ENCODE measurements around the gene DNAJC6.
"Not testable (repeated sequence)": the region's sequence is repeated elsewhere in the genome, so short reads cannot be mapped to it uniquely, and the experiment has no call there.

DNAJC6 gene

GRCh38 chr1:65309304-65310077 is at the start of gene DNAJC6:
TSS of gene DNAJC6 (plus strand) at chr1:65309543. CDS start at chr1:65309746, 203 bp downstream.
- DNase-seq, result peak; percentile 87

GRCh38 chr1:65259816-65260215 is 49.5 kb upstream of the DNAJC6 start:
- DNase-seq, result no peak

DNA sequence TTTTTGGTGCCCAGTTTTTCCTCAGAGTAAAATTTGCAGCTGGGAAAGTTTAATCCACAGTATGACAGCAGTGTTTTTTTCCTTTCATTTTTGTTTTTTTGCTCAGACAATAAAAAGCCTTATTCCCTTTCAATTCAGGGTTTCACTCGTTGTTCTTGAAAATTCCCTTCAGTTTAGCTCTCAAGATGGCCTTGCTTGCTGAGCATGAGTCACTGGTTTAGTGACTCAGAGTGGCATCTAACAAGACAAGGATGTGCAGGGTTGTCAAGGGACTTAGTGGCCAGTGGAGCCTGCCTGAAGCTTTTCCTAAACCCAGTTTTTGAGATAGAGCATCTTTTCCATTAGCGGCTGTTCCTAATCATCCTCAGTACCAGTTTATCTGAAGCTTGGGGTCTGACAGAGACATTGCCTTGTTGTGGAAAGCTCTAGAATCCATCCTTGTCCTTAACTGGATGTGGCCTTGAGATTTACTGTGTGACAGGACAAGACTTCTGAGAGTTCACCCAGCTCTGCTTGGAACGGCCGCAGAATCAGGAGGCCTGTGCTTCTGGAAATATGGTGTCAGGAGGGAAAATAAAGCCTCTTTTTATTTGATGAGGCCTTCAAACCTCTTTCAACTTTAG is 48.4 kb upstream of the DNAJC6 start:
- DNase-seq, result peak; percentile 56

GRCh38 chr1:65263286-65263685 is 46.1 kb upstream of the DNAJC6 start:
- DNase-seq, result no peak

DNA sequence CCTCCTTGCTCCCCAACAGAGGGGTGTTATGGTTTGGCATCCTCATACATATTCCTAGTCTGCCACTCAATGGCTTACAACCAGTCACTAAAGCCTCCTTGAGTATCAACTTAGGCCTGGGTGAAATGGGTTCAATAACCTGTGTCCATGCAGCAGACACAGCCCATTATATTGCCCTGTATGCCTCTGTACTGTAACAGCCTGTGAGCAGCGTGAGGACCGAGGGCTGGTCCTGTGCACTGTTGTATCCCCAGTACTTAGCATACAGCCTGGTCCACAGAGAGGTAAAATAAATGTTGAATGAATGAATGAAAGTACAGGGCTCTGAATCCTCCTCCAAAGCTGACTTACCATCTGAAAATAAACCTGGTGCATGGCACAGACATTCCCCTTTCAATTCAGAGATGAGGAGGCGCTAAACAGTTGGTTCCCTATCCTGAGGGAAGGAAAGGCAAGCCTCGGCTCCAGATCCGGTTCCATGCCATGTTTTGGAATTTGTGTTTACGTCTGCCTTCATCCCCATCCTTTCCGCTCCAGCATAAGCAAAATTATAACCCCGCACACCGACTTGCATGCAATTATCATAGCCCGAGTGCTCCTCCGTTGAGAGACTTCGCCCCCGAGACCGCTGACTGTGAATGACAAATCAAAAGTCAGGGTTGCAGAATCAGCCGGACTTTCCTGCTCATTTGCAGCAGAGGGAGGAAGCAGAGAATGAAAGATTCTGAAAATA is 45.0 kb upstream of the DNAJC6 start:
- DNase-seq, result peak; percentile 78

GRCh38 chr1:65265296-65265650 is 44.1 kb upstream of the DNAJC6 start:
- no peak for DNase-seq

DNA sequence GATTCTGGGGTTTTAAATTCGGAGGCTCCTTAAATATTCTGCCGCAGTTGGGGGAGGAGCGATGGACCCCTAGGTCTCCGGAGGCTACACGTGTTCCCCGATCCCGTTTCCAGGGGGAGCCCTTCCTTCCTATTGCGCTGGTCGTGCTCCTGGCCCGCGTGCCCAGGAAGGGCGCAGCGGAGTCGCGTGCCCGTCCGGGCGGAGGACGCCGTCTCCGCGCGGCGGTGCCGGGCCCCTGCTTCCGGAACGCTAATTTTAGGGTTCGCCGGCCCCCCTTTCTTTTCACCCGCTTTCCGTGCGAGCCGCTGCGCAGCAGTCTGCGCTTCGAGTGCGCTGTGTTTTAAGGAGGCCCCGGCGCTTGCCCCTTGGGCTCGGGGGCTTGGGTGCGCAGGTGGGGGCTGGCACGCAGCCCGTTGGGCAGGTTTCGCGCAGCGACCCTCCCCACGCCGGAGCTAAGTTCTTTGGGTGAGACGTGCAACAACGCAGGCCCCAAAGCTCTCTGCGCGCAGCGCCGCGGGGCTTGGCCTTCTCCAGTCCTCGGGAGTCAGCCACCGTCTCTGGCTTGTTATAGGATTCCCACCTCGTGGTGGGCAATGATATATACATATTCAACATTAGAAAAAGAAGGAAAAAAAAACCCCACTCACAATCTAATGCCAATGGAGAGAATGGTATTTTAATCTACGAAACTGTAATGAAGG is 43.5 kb upstream of the DNAJC6 start:
- DNase-seq, result peak; percentile 88

DNA sequence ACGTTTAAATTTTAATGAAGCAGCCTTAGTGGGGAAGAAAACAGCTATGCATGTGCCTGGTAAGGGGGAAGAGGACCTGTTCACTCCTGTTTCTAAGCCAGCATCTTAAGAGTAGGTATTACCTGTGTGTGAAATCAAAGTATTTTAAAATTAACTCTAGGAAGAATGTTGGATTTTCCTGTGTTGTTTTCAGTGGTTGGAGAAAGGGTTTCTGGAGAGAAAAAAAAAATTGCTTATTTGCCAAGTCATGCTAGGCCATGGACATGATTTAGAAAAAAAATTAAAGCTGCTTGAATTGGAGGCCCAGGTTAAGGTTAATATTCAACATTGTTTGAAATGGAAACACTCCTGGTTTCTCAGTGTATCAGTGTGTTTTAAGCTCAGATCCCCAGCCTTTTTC is 42.9 kb upstream of the DNAJC6 start:
- no peak for DNase-seq

- no peak for DNase-seq
These were observed 42.1 kb upstream of the DNAJC6 start for GRCh38 chr1:65267271-65267670.

- peak; percentile 48 for DNase-seq
These were observed 41.7 kb upstream of the DNAJC6 start for GRCh38 chr1:65267683-65268082.

- no peak for DNase-seq
These were observed 39.7 kb upstream of the DNAJC6 start for GRCh38 chr1:65269612-65270011.

- no peak for DNase-seq
These were observed 33.0 kb upstream of the DNAJC6 start for GRCh38 chr1:65276197-65276939.

DNA sequence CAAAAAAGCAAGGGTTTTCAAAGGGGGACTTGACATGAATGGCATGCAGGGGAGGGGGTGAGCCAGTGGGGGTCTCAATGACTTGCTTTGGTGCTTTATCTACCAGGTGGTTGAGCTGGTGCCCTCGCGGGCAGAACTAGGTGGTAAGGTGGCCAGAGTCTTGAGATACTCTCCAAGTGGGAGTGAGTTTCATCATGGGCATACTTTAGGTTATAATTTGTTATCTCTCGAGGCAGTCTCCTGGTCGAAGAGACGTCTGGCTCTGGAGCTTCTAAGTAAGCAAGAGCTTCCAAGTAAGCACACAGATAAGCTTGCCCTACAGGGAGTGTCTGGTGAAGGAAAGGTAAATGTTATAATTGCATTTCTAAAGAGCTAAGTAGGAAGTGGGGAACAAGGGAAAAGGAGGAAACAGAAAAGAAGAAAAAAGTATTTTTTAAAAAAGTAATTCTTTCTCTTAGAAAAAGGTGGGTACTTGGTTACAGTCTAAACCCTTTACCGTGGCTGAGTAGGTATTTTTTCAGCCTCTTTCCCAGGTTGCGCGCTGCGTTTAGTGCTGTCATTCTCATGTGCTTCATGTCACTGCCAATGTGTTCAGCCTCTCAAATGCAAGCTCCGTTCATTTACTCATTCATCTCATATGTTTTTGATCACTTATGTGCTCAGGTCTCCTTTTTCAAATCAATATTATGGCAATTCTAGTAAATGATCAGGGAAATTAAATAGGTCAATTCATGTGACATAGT is 31.6 kb upstream of the DNAJC6 start:
- peak; percentile 89 for DNase-seq

- DNase-seq, result no peak
These were observed 30.8 kb upstream of the DNAJC6 start for GRCh38 chr1:65278376-65279069.

DNA sequence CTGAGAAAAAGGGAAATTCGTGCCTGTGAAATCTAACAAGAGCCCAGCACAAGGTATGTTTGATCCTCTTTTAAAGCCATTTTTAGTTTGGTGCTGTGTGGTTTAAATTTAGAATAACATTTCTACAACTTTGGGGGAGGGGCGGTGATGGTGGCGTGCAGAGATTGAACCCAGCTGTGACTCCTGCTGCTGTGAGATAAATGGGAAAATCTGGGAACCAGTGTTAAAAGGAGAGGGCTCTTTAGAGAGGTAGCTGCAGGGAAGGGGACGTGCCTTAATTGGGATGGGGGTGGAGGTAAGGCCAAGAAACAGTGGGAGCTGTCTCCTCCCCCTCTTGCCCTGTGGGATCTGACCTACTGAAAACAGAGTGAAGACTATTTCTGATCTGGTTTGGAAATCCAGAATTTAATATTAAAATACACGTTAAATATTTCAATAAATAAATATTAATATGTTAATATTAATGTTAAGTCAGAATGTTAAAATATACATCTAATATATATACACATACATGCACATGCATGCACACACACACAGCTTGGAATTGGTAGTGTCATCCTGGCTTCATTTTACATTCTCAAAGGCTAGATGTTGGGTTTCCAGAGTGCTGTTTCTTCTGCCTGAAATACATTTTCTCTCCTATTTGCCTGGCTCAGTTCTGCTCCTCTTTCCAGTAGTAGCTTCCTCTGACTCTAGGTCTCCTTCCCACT is 30.1 kb upstream of the DNAJC6 start:
- no peak for DNase-seq

DNA sequence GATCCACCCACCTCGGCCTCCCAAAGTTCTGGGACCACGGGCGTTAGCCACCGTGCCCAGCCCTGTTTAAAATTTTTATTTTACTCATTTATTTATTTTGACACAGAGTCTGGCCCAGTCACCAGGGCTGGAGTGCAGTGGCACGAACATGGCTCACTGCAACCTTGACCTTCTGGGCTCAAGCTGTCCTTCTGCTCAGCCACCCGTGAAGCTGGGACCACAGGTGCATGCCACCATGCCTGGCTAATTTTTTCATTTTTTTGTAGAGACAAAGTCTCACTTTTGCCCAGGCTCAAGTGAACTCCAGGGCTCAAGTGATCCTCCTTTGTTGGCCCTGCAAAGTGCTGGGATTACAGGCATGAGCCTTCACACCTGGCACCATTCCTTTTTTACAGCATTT is 27.5 kb upstream of the DNAJC6 start:
- no peak for DNase-seq

DNA sequence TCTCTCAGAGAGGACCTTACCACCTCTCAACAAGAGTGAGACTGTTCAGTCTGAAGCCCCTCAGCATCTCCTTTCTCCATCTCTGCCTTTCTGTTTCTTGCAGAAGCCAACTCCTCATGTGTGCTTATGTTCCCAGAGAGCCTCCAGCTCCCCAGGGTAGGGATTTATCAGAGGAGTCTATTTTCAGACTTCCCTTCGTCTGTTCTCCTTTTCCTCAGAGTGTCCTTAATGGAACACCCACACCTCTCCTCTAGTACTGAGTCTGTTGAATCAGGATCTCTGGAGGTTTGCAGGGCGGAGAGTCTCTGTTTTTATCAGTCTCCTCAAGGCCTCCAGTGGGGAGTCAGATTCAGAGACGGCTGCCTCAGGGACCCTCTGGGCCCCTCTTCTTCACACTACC is 25.1 kb upstream of the DNAJC6 start:
- no peak for DNase-seq

DNA sequence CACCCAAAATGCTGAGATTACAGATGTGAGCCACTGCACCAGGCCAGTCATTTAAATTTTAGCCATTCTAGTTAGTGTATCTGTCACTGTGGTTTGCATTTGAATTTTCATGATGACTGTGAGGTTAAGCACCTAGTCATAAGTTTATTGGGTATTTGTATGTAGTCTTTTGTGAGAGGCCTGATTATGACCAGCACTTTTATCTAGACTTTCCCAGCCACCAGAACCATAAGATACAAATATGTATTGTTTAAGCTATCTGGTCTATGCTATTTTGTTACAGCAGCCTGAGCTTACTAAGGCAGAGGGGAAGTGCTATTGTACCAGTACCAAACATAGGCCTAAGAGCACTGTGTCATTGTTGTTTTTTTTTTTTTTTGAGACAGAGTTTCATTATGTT is 19.9 kb upstream of the DNAJC6 start:
- peak; percentile 71 for DNase-seq

DNA sequence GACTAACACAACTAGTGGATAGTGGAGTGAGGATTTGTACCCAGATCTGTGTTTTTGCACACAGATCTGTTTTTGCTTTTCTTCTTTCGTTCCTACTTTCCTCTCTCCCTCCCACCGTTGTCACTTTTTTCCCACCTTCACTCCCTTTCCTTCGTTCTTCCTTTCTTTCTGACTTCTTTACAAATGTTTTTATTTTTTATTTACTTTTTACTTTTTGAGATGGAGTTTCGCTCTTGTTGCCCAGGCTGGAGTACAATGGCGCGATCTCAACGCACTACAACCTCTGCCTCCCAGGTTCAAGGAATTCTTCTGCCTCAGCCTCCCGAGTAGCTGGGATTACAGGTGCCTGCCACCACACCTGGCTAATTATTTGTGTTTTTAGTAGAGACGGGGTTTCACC is 17.5 kb upstream of the DNAJC6 start:
- DNase-seq, result not testable (repeated sequence)

DNA sequence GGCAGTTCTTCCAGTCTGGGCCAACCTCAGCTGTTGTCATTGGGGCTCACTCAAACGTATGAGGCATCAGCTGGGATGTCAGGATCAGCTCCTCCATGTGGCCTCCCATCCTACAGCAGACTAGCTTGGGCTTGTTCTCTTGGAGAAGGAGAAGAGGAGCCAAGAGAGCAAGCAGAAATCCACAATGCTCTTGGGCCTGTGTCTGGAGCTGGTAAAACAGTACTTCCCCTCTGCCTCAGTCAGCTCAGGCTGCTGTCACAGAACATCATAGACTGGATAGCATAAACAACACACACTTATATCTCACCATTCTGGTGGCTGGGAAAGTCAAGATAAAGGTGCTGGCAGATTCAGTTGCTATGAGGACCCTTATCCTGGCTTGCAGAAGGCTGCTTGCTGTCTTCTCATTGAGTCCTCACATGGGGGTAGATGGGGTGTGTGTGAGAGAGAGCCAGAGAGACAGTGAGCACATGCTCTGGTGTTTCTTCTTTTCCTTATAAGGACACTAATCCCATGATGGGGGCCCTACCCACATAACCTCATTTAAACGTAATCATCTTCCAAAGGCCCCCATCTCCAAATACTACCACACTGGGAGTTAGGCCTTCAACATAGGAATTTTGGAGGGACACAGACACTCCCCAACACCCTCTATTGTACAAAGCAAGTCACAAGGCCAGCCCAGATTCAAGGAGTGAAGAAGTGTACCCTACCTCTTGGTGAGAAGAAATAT is 16.3 kb upstream of the DNAJC6 start:
- peak; percentile 99 for DNase-seq

Measured in hematopoietic multipotent progenitor cell treated with erythropoietin and hydrocortisone succinate and interleukin-3 and kit ligand, for 4 days (in vitro differentiated cells).